MM.1S (cell line): ENCODE data around the gene RPL18A.

ENCODE experiments used
- DNase-seq: peaks from one replicate; pipeline ENCODE4 v3.0.0-alpha.2; 2015
- H2AFZ ChIP-seq: fragments of 300-600 bp; sonication (generic); 2 replicates; pipeline ENCODE4 v1.6.0; 2016; ENCODE audit warnings: antibody characterized with exemption, low read length
- H3F3A ChIP-seq: fragments of 300-600 bp; sonication (generic); 2 replicates; pipeline ENCODE4 v1.6.1; 2016; ENCODE audit warnings: mild to moderate bottlenecking, antibody characterized with exemption, low read length, moderate library complexity, mixed read lengths; ENCODE audit not compliant: insufficient read depth
- H3K27ac ChIP-seq: fragments of 300-600 bp; sonication (generic); 2 replicates; pipeline ENCODE4 v1.5.1; 2016; ENCODE audit warnings: mild to moderate bottlenecking, low read length
- H3K27me3 ChIP-seq: fragments of 300-600 bp; sonication (generic); replicated peaks from 2 replicates; pipeline ENCODE4 v1.6.0; 2016; ENCODE audit warnings: low read length; ENCODE audit not compliant: insufficient read depth
- H3K36me3 ChIP-seq: fragments of 300-600 bp; sonication (generic); replicated peaks from 2 replicates; pipeline ENCODE4 v1.6.1; 2016; ENCODE audit warnings: mild to moderate bottlenecking, low read length, mixed read lengths; ENCODE audit not compliant: insufficient read depth
- H3K4me1 ChIP-seq: fragments of 300-600 bp; sonication (generic); 2 replicates; pipeline ENCODE4 v1.6.1; 2016; ENCODE audit warnings: low read length, mixed read lengths
- H3K4me2 ChIP-seq: fragments of 300-600 bp; sonication (generic); 2 replicates; pipeline ENCODE4 v1.6.0; 2016; ENCODE audit warnings: low read depth, low read length
- H3K4me3 ChIP-seq: fragments of 300-600 bp; sonication (generic); 2 replicates; pipeline ENCODE4 v1.5.1; 2016; ENCODE audit warnings: low read length, mixed read lengths
- H3K79me2 ChIP-seq: fragments of 300-600 bp; sonication (generic); 2 replicates; pipeline ENCODE4 v1.6.1; 2016; ENCODE audit warnings: mixed run types, low read length, mixed read lengths
- H3K9ac ChIP-seq: fragments of 300-600 bp; sonication (generic); 2 replicates; pipeline ENCODE4 v1.6.1; 2016; ENCODE audit warnings: low read length, mixed read lengths
- H3K9me2 ChIP-seq: fragments of 300-600 bp; sonication (generic); replicated peaks from 2 replicates; pipeline ENCODE4 v1.6.1; 2016; ENCODE audit warnings: mild to moderate bottlenecking, low read length, mixed read lengths; ENCODE audit not compliant: insufficient read depth
- H3K9me3 ChIP-seq: fragments of 300-600 bp; sonication (generic); replicated peaks from 2 replicates; pipeline ENCODE4 v1.6.1; 2016; ENCODE audit warnings: mild to moderate bottlenecking, low read length, mixed read lengths; ENCODE audit not compliant: insufficient read depth
- H4K20me1 ChIP-seq: fragments of 300-600 bp; sonication (generic); 2 replicates; pipeline ENCODE4 v1.6.1; 2016; ENCODE audit warnings: mild to moderate bottlenecking, low read length, moderate library complexity, mixed read lengths; ENCODE audit not compliant: insufficient read depth
- CTCF ChIP-seq: fragments of 300-600 bp; sonication (generic); IDR thresholded peaks from 2 replicates; pipeline ENCODE4 v1.5.1; 2016; ENCODE audit warnings: antibody characterized with exemption, low read length, mixed read lengths
- EZH2 ChIP-seq: fragments of 300-600 bp; sonication (generic); optimal IDR thresholded peaks from 2 replicates; pipeline ENCODE3; 2017; ENCODE audit warnings: low read depth, mild to moderate bottlenecking, antibody characterized with exemption, low read length, mixed read lengths
- EZH2phosphoT487 ChIP-seq: fragments of 300-600 bp; sonication (generic); IDR thresholded peaks from 2 replicates; pipeline ENCODE4 v1.6.1; 2018; ENCODE audit warnings: antibody characterized with exemption, low read length

RPL18A gene

GRCh38 chr19:17879466-17879865 is 19.8 kb downstream of the RPL18A start:
- Histone ChIP-seq H4K20me1 (no peaks in the 10 kb centered on the region), H3K4me3 (no peak overlapping the region), H3K9me2 (no peaks in the 10 kb centered on the region), H3K9ac (no peak overlapping the region), H3K27ac (no peak overlapping the region), H2AFZ (no peak overlapping the region), H3K4me2 (no peak overlapping the region), H3K36me3 (no peaks in the 10 kb centered on the region), H3K4me1 (no peaks in the 10 kb centered on the region), H3K9me3 (no peaks in the 10 kb centered on the region), H3K27me3 (peaks cover 65% of the 10 kb centered on the region), H3F3A (no peaks in the 10 kb centered on the region), H3K79me2 (no peaks in the 10 kb centered on the region)
- DNase-seq: no peak
- no peak for TF ChIP-seq CTCF
- no peak for TF ChIP-seq EZH2phosphoT487
- no peak for TF ChIP-seq EZH2

GRCh38 chr19:17881701-17882100 is 22.0 kb downstream of the RPL18A start:
- H3K9ac ChIP-seq: no peak overlapping the region
- peaks cover 65% of the 10 kb centered on the region for H3K27me3 ChIP-seq
- no peaks in the 10 kb centered on the region for H3K4me1 ChIP-seq
- H3K79me2 ChIP-seq: no peaks in the 10 kb centered on the region
- no peaks in the 10 kb centered on the region for H3F3A ChIP-seq
- H2AFZ ChIP-seq: no peak overlapping the region
- H3K9me2 ChIP-seq: no peaks in the 10 kb centered on the region
- no peak overlapping the region for H3K4me3 ChIP-seq
- H3K27ac ChIP-seq: no peak overlapping the region
- no peak for DNase-seq
- no peaks in the 10 kb centered on the region for H3K9me3 ChIP-seq
- H3K4me2 ChIP-seq: no peak overlapping the region
- H4K20me1 ChIP-seq: no peaks in the 10 kb centered on the region
- H3K36me3 ChIP-seq: no peaks in the 10 kb centered on the region
- TF ChIP-seq EZH2 (no peak), EZH2phosphoT487 (no peak), CTCF (no peak)

GRCh38 chr19:17883627-17884410 is 24.1 kb downstream of the RPL18A start:
- H3K4me2 ChIP-seq: no peak overlapping the region
- H3F3A ChIP-seq: no peaks in the 10 kb centered on the region
- no peak overlapping the region for H3K27ac ChIP-seq
- no peaks in the 10 kb centered on the region for H3K36me3 ChIP-seq
- H3K4me1 ChIP-seq: no peaks in the 10 kb centered on the region
- H3K27me3 ChIP-seq: peaks cover 63% of the 10 kb centered on the region
- H3K4me3 ChIP-seq: no peak overlapping the region
- no peaks in the 10 kb centered on the region for H3K9me3 ChIP-seq
- H3K9ac ChIP-seq: no peak overlapping the region
- H3K79me2 ChIP-seq: no peaks in the 10 kb centered on the region
- no peaks in the 10 kb centered on the region for H4K20me1 ChIP-seq
- no peak for DNase-seq
- H2AFZ ChIP-seq: no peak overlapping the region
- TF ChIP-seq CTCF (no peak), EZH2phosphoT487 (no peak), EZH2 (no peak)
- no peaks in the 10 kb centered on the region for H3K9me2 ChIP-seq
